Measurements from ENCODE around the gene CREBZF.
A peak's percentile ranks its signal among the peaks of the same experiment; 100 is the strongest.

CREBZF gene

DNA sequence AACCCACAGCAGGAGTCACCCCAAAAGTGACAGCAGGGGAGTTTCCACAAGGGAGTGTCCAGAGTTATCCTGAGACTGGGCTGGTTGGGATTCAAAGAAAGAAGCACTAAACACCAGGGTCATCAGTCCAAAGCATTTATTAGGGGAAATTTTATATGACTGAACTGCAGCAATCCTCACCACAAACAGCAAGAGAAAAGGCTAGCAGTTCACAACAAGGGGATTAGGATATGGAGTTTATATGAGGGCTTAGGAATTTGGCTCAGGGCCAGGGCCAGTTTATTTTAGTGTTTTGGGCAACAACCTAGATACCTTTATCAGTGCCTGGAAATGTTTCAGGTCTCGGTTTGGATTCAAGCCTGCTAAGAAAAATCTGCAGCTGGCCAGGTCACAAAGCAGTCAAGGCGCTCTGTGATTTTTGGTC, 21.7 kb downstream of the CREBZF start:
- H3K4me3 ChIP-seq (ENCODE audit: low read length) = no peak overlapping the region
- TF ChIP-seq, protein P1, sequence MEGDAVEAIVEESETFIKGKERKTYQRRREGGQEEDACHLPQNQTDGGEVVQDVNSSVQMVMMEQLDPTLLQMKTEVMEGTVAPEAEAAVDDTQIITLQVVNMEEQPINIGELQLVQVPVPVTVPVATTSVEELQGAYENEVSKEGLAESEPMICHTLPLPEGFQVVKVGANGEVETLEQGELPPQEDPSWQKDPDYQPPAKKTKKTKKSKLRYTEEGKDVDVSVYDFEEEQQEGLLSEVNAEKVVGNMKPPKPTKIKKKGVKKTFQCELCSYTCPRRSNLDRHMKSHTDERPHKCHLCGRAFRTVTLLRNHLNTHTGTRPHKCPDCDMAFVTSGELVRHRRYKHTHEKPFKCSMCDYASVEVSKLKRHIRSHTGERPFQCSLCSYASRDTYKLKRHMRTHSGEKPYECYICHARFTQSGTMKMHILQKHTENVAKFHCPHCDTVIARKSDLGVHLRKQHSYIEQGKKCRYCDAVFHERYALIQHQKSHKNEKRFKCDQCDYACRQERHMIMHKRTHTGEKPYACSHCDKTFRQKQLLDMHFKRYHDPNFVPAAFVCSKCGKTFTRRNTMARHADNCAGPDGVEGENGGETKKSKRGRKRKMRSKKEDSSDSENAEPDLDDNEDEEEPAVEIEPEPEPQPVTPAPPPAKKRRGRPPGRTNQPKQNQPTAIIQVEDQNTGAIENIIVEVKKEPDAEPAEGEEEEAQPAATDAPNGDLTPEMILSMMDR (IDR thresholded peaks at IDR 0.05; ENCODE audit: insufficient read depth, low read depth, low read length, missing control alignments) = no peak
- DNase-seq (ENCODE audit: low read depth) = no peak

DNA sequence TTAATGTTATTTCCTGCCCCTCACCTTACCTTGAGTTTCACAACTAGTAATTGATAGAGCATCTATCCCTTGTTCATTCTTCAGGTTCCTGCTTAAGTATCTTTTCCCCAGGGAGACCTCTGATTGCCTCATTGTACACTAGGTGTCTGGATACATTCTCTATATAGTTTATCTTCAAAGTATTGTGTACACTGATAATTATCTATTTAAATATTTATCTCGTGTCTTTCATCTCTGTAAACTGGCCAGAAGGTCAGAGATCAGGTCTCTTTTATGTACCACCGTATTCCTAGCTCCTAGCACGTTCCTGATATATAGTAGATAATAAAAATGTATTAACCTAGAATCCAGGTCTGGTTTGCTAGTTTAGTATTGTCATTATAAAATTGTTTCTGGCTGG, 30.2 kb downstream of the CREBZF start:
- TF ChIP-seq, protein P1 (IDR thresholded peaks at IDR 0.05; ENCODE audit: insufficient read depth, low read depth, low read length, missing control alignments) = no peak
- H3K4me3 ChIP-seq (ENCODE audit: low read length) = no peak overlapping the region
- no peak for DNase-seq (ENCODE audit: low read depth)

DNA sequence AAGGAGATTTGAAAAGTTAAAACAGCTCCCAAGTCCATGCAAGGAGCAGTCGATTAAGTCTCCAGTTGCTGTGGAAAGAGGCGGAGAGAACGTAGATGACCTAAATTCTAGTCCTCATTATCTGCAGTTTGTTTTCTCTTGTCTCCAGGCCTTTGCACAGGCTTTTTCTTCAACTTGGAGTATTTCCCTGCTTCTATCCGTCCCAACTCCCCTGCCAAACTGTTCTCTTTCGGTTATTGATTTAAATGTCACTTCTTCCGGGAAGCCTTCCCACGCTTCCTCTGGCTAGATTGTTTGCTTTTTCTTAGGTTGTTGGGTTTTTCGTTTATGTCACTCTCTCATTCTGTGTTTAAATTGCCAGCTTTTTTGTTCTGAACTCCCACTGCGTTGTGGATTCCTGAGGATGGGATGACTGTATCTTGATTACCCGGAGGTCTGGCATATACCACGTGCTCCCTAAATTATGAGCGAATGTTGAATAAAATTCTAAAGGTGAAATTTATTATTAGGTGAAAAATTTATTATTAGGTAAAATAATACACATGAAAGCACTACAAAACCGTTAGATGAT, 36.1 kb downstream of the CREBZF start:
- DNase-seq (ENCODE audit: low read depth) = peak; percentile 7
- peak overlapping the region; percentile 99 for H3K4me3 ChIP-seq (ENCODE audit: low read length)
- TF ChIP-seq, protein P1 (IDR thresholded peaks at IDR 0.05; ENCODE audit: insufficient read depth, low read depth, low read length, missing control alignments) = no peak

DNA sequence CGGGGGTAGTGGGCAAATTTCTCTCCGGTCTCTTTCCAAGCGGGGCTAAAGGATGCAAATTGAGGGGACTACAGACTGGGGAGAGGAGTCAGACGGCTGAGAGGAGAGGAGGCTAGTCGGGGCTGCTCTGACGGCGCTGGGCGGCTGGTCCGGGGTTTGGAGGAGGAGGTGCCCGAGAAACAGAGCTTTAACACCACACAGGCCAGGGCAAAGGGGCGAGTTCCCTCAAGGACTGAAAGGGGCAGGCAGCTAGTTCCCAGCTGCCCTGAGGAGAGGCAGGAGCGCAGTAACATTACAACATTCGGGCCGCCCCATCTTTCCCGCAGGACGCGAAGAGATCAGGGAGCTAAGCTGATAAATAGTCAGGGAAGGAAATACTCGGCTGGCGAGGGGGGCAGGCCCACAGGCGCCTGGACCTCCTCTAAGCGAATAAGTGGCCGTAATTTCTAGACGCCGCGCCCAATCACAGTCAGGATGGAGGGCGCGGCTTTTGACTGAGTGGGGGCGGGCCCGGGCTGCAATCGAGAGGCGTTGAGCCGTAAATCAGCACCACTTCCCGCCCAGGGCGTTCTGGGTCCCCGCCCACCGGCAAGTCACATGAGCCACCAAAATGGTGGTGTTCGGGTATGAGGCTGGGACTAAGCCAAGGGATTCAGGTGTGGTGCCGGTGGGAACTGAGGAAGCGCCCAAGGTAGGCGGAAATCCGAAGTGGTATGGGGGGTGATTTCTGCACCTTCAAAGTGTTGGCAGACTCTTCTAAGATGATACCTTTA, 36.7 kb downstream of the CREBZF start, which contains the start of gene TMEM126B:
TMEM126B (plus strand) TSS at position 596 of the 773 bp plus-strand sequence; CDS start at position 611, 15 bp downstream.
- peak; percentile 98 for DNase-seq (ENCODE audit: low read depth)
- H3K4me3 ChIP-seq (ENCODE audit: low read length) = peak within 1 kb of the TSS; percentile 99
- TF ChIP-seq, protein P1 (IDR thresholded peaks at IDR 0.05; ENCODE audit: insufficient read depth, low read depth, low read length, missing control alignments) = no peak

DNA sequence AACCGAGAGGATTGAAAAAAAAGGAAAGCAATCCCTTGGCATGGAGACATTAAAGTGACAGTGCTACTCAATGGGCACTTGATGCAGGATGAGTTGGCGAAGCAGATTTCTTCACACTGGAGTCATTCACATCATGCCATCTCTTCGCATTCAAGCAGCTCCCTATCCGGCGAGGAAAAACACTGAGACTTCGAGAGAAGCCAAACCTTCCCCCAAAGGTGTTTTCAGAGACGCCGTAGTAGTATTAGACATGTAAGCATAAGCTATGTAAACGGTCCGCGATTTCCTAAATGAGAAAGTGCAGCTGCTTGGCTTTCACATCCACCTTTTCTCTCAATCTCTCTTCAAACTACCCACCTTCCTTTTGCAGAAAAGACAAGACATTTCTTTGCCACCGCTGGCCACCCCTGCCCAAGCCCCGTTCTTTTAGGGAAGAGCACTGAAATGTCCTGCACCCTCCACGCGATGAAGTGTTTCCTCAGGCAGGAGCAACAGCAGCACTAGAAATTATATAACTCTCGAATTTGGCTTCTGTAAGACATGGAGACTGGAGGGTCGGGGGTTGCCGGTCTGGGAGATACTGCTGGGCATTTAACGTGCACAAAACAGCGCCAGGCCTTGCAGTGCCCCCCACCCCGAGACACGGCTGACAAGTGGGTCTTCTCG, 37.5 kb downstream of the CREBZF start, which contains the start of gene DLG2:
DLG2 (minus strand) TSS at position 13 of the 666 bp plus-strand sequence.
- H3K4me3 ChIP-seq (ENCODE audit: low read length) = peak within 1 kb of the TSS; percentile 99
- TF ChIP-seq, protein P1 (IDR thresholded peaks at IDR 0.05; ENCODE audit: insufficient read depth, low read depth, low read length, missing control alignments) = no peak
- DNase-seq (ENCODE audit: low read depth) = peak; percentile 69

DNA sequence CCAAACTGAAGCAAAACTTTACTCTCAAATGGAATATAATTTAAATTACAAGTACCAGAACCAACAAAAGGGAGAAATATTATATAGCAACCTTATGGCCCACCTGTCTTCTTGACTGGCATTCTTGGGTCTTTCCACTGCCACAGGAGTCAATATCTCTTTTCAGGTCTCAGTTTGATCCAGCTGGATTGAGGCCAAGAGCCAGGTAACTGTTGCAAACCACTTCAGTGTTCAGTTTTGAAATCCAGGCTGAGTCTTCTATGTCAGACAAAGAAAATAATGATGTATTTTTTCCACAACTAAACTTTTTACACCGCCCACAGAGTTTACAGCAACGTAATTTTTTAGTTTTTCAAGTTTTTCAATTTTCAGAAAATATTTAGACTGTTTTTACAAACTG, 38.4 kb downstream of the CREBZF start:
- TF ChIP-seq, protein P1 (IDR thresholded peaks at IDR 0.05; ENCODE audit: insufficient read depth, low read depth, low read length, missing control alignments) = no peak
- no peak for DNase-seq (ENCODE audit: low read depth)
- H3K4me3 ChIP-seq (ENCODE audit: low read length) = no peak overlapping the region
